Kidney capillary endothelial cell (primary cell): Measurements from ENCODE around the gene FILIP1L.
"Not testable (repeated sequence)": the region's sequence is repeated elsewhere in the genome, so short reads cannot be mapped to it uniquely, and the experiment has no call there.

Experiments
- DNase-seq: peaks from one replicate; pipeline ENCODE4 v3.0.0-alpha.2; 2018; ENCODE audit warnings: low spot score

The FILIP1L gene

DNA sequence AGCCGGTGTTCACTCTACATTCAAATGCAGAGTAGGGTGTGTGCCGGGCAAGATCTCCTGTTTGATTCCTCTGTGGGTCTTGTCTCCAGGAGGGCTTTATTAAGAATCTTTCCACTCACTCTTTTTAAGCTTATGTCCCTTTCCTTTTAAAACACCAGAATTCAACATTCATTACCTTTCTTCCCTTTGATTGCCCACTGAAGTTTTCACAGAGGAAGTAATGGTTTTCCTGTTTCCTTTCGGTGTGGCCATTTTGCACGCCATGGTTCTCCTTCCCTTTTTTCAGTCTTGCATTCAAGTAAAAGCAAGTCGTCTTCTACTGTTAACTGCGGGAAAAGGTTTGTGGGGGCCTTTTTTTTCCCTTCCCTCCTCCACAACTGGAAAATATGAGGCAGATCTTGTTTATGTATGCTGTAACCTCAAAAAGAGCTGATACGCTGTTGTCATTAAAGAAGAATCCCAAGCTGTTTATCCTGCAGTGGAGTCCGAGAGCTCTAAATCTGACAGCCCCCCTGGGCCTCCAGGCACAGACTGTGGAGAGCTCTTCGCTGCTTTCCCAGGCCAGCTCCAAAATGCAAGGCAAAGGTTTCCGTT, 40.5 kb downstream of the FILIP1L start:
- DNase-seq: no peak

DNA sequence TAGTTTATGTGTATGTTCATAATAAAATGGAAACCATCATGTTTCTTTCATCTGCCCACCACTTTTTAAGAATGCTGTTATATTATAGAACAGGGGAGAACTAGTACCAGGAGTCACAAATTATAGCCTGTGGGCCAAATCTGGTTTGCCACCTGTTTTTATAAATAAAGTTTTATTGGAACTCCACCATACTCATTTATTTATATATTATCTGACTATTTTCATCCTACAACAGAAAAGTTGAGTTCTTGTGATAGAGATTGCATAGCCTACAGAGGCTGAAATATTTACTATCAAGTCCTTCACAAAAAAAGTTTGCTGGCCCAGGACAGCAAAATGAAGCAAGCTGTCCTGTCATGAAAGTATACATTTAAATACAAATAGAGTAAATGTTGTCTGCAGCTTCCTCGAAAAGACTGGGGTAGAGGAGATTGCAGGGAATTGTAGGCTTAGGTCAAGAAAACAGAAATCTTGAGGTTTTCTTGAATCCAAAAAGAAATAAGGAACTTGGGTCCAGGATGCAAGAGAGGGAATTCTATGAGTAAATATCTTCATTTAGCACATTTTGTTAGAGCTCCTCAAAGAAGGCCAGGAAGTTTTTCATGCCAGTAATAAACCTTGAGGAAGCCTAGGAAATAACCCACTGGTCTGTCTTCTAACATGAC, 41.1 kb downstream of the FILIP1L start:
- no peak for DNase-seq

DNA sequence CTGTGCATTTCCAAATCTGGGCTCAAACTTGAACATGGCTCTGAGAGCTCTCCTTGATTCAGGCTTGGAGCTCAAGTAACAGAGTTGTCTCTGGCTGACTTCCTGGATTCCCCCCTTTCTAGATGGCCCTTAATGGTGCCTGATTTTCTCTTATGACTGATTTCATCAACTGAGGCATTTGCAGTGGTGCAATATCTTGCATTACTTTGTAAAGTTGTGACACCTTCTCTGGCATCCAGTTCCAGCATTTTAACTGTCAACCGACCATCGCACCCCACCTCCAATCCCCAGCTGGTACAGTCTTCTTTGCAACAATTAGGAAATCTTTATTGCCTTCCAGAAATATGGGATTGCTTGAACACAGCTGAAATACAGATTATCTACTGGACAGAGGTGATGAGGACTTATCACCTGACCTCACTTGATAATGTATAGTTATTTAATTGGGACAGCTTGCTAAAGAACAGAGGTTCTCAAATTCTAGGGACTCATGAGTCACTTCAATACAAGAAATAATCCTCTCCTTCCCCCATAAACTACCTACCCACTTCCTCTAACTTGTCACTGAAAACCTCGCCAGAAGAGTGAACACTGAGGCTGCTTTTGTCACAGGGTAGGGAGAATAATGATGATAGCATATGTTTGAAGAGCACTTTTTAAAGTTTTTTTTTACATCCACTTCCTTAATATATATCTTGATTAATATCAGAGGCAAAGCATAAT, 41.8 kb downstream of the FILIP1L start:
- no peak for DNase-seq

DNA sequence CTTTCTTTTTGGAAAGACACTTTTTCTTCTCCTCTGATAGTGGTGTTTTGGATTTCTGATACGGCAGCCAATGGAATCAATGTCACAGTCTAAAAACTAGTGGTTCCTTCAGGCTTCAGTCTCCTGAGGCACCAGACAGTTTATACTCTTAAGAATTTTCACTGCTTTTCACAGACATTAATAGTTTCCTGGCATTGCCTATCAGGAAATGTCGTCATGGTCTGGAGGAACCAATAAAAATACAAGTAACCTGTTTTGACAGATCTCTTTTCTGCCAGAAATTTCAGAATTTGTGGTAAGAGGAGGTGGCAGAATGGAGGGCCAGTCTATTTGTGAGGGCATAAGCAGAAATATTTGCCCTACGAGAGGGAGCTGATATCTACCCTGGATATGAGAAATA, 44.8 kb downstream of the FILIP1L start:
- no peak for DNase-seq

DNA sequence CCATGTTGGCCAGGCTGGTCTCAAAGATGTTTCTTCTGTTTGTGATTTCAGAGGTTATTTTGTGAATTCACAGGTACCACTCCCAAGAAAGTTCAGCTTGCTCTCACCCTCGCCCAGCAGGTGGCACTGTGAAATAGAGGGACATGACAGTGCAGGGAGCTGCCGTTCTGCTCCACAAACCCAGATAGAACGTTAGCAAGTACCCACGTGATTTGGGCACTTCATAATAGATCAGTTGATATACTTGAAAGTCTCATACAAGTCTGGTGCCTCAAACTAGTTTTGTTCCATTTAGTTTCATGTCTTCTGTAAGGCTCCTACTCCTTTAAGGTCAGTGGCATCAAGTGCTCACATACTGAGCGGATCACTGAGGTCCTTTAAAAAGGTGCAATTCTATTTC, 45.5 kb downstream of the FILIP1L start:
- peak; percentile 51 for DNase-seq

DNA sequence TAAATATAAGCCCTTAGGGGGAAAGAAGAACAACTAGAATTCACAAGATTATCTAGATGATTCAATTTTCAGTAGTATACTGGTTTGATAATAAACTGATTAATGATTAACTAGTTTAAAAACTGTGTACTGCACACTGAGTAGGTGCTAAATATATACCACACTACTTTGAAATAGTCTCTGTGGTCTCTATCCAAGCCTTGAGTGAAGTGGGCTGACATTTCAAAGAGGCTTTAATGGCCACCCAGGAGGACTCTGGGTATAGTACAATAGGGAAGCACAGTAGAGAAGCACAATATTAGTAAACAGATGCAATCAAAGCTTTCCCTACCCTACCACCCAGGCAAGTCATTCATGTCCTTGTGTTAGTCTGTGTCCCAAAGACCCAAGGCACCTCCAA, 46.7 kb downstream of the FILIP1L start:
- DNase-seq: no peak

DNA sequence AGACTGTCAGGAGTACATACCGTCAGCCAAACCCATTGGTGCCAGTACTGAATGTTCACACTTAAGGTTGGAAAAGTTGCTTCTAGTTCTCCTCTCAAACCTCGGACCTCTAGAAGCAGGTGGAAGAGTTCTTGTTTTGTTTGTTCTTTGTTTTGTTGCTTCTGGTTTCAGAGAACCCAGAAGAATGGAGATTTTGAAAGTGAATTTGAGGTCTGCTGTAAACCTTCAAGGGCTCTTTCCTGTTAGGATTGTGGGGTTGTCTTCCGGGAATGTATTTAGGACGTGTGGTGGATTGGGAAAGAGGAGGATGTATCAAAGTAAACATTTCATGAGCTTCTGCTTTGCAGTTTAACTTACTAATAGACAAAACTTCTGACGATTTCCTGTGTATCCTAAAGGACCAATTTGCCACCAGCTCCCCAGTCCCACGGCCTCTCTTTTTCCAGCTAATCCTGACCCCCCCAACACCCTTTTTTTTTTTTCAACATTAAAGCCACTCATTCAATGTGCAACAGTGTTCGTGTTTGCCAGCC, 50.3 kb downstream of the FILIP1L start:
- DNase-seq: no peak

DNA sequence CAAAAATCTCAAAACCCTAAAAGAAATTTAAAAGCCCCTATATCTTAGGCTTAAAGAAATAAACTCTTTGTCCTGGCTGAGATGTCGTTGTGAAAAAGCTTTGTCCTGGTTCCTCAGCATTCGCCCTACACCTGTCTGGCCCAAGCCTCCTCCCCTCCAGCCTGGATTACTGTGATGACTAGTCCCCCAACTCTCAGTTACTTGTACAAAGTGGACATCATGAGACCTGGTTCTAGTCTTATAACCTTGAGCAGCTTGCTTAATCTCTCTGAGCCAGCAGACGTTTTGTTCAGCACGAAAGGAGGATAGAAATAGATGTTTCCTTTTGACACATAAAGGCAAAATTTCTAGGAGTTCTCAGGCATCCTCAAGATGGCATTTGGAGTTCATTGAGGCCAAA, 51.6 kb downstream of the FILIP1L start:
- no peak for DNase-seq

DNA sequence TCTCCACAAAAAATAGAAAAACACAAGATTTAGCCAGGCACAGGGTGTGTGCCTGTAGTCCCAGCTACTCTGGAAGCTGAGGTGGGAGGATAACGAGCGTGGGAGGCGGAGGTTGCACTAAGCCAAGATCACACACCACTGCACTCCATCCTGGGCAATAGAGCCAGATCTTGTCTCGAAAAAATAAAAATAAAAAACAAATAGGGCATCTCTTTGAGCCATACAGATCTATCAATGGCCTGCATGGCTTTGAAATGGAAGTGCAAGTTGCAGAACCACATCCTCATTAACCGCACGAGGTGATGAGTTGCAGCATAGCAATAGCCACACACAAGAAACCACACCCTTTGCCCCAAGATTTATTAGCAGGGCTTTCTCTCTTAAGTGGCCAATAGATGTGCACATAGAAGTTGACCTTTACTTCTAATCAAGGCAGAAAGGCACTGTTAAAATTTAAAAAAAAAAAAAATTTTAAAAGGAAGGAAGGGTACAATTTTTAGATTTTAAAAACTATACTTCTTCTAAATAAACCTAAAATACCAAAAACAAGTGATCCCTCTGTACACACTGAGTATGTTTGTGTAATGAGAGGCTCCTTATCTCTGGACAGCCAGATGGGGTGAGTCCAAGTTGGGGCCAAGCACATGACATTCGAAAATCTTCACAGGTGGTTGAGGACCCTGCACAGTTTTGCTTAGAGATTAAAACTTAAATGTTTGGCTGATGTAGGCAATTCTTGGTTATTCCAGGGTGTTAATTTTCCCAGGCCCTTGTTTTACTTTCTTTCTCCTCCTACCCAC, 53.4 kb downstream of the FILIP1L start:
- no peak for DNase-seq

DNA sequence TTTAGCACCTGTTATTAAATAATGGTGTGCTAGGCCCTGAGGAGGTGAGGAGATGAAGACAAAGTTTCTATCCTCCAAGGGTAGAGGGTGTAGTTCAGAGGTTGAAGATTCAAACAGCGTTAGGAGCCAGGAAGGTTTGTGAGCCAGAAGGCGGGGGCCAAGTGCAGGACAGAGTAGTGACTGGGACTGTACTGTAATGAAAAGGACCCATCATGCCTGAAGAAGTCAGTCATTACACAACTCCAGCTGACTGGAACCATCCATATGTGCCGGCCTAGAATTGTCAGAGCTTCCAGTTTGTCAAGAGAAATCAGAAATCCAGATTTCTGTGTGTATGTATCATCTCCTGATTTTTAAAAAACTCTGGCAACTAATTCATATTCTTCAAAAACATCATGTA, 54.8 kb downstream of the FILIP1L start:
- DNase-seq: no peak

DNA sequence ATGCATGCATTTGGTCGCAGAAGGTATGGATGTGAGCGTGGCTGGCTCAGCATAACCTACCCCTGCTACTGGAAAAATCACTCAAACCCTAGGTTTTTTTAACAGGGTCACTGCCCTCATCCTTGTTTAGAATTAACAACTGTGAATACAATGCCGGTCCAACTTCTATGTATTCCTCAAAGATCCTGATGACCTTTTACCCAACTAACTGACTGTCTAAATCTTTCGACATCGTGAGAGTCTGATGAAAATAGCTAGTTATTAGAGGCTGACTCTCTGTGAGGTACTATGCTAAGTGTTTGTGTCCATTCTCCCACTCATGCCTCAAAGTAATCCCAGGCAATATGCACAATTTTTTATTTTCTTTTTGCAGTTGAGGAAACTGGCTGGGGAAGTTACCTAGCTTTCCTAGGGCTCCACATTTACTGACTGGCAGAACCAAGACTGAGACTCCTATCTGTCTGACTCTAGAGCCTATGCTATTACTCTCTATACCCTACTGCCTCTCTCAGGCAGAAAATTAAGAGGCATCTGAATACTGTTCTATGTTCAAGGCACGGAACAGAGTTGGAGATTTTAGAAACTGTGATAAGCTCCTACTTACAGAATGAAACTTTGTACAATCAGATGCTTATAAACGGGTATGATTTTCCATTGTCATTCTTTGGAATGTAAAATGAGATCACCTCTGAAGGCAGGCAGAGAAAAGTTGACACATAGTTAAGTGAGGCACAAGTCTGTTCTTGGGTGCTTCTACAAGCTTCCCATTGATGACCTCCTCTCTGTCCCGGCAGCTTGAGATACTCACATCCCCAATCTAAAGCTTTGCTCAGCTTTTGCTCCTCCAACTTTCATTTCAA, 56.4 kb downstream of the FILIP1L start:
- DNase-seq: no peak

DNA sequence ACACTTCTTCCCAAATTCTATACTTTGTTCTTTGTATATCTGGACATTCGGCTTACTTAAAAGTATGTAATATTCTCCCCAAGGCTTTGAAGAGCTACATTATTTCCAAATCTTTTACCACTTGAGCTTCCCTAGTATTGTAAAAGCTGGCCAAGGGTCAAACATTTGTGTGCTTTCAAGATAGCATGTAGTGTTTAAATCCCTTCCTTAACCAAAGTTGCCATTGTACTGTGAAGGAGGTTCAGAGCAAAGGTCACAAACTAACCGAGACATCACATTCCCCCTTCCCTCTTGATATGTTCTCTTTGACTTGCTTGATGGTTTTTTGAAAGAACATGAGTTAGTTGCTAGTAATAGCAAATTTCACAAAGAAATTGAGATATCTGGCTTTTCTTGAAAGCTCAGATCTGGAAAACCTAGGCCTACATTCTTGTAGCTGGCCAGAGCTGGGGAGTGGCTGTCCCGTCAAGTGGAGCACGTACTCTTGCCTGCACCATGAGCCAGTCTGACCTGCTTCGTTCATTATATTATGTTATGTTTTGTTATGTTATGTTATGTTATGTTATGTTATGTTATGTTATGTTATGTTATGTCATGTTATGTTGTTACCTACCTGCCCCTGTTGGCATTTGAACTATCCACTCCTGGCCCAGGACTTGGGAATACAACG, 60.2 kb downstream of the FILIP1L start:
- no peak for DNase-seq

DNA sequence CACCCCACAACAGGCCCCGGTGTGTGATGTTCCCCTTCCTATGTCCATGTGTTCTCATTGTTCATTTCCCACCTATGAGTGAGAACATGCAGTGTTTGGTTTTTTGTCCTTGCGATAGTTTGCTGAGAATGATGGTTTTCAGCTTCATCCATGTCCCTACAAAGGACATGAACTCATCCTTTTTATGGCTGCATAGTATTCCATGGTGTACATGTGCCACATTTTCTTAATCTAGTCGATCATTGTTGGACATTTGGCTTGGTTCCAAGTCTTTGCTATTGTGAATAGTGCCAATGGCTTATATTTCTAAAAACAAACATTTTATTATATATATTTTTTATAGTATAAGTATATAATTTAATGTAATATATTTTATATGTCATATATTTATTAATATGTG, 62.8 kb downstream of the FILIP1L start:
- DNase-seq: not testable (repeated sequence)

DNA sequence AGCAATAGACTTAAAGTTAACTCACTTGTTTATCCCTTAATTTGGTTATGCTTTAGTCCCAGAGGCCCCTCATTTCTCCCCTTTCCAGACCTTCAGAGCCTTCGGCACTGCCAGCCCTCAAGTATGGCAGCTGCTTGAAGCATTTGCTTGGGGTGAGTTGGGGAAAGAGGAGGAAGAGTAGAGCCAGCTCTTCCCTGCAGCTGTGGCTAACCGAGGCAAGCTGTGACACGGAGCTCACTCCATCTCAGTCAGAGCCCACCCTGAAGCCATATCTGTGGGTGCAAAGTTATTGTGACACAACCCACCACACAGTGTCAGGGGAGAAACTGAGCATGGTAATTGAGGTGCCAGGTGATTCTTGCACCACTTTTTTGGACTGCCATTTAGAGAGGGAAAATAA, 66.1 kb downstream of the FILIP1L start:
- DNase-seq: no peak

DNA sequence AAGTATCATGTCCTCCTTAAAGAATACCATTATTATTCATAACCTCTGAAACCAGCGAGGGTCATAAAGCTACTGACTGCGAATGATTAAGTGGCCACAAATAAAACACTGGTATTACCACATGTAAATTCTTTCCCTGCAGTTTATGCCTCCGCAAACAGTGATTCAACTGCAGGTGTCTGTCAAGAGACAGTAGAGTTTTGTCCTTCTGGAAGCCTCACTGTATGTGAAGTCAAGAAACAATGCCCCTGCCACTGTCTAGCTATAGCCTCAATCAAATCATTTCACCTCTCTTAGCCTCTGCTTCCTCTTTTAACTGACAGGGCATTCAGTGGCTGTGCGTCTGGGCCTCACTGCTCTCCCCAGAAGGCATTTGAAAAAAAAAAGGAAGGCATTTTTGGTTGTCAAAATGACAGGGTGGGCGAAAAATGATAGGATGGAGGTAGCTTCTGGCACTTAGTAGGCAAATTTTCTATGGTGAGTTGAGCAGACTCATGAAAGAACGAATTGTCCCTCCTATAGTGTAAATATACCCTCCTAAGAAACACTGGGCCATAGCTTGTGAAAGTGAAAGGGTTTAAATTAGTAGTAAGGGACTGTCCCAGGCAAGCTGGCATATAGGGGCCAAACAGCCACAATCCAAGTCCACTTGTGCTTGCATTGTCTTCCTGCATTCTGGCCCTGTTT, 66.7 kb downstream of the FILIP1L start:
- no peak for DNase-seq

DNA sequence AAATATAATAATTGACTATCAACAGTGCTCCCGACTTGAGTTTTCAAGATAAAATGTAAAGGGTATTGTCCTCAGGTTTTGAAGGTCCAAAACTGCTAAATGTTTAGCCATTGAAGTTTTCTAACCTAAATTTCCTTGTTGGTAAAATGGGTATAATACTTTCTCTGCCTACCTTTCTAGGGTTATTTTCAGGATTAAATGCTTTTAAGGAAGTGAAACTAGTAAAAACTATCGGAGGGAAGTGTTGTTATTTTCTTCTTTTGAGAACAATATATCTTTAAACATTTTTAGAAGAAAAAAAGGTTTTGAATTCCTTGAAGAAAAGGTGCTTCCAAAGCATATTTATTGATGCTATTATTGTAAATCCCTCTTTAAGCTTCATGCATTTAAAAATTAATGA, 67.3 kb downstream of the FILIP1L start:
- no peak for DNase-seq

DNA sequence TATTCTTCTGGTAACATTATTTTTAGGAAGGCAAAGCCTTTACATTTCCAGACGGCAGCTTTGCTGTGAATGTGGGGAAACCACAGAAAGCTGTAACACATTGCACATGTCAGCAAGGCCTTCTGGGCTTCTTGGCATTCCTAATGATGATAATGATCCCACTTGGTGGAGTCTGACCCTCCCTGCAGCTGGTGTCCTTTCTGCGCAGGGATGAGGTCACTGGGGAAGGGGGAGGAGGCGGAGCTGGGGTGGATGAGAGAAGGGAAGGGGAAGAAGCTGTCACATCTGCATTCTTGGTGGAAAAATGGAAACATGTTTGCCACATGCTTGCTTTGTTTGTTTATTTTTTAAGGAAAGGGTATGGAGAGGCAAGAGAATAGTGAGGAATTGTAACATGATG, 68.6 kb downstream of the FILIP1L start:
- DNase-seq: no peak

DNA sequence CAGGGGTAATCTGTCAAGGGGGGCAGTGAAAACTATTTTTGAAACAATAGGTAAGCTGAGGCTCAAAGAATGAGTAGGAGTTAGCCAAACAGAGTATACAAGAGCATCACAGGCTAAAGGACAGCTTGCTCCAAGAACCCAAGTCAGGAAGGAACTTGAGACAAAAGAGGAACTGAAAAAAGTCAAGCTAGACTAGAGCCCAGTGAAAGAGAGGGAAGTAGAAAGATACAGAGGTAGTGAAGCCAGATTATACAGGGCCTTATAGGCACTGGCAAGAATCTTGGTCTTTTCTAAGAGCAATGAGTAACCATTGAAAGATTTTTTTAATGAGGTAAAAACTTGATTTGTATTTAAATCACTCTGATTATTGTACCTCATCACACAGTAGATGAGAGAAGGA, 69.9 kb downstream of the FILIP1L start:
- no peak for DNase-seq

DNA sequence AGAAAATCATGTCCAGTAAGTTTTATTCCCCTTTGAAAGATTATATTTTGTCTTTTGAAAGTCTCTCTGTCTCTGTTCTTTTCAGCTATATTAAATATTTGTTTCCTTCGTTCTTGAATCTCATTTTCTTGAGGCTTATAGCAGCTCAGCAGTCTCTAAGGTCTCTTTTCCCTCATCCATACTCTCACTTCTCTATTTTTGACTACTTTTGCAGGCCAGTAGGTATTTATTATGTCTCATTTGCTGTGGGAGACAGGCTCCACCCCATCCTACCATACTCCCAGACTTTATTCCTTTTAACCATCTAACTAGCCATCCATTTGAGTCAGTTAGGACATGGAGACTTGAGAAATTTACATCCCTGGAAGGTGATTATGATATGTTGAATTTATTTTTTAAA, 71.0 kb downstream of the FILIP1L start:
- DNase-seq: no peak
